Activated T-cell treated with anti-CD3 and anti-CD28 coated beads, Interleukin-2, amount 50 U/mL, for 1 hour (primary cell): ENCODE results near the gene TJP3.
A peak's percentile ranks its signal among the peaks of the same experiment; 100 is the strongest.

Source experiments
- DNase-seq: peaks from one replicate; pipeline ENCODE4 v3.0.0-alpha.2; 2020

TJP3 gene

DNA sequence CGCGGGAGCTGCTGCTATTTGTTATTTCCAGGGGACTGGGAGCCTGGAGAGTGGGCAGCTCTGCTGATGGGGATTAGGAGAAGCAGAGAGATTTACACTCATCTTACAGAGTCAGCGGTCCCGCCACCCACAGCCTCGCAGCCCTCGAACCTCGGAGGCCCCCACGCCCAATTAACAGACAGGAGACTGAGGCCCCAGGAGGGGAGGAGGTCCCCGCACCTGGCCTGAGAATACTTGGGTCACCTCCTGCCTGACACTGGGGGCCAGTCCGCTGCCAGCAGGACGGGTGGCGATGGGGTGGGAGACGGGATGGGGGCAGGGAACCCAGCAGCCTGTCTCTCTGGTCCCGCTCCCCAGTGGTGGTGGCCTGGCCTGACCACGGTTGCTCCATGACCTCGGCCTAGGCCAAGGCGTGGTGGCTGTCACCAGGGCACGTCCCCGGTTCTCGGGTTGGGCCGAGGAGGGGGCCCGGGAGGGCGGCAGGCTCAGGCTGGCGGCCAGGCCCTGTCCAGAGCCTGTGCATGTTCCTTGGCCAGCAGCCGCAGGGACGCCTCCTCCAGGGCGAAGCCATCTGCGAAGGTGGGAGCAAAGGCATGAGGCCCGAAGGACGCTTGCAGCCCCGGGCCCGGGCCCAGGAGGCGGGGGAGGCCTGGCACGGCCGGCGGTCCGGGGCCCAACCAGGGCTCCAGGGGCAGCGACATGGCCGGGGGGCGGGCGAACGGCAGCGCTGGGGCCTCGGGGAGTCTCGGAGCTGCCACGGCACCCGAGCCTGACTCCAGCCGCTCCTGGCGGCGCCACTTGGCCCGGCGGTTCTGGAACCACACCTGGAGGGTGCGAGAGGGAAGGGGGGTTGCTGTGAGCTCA lies 62.2 kb downstream of the TJP3 start:
- no peak for DNase-seq

DNA sequence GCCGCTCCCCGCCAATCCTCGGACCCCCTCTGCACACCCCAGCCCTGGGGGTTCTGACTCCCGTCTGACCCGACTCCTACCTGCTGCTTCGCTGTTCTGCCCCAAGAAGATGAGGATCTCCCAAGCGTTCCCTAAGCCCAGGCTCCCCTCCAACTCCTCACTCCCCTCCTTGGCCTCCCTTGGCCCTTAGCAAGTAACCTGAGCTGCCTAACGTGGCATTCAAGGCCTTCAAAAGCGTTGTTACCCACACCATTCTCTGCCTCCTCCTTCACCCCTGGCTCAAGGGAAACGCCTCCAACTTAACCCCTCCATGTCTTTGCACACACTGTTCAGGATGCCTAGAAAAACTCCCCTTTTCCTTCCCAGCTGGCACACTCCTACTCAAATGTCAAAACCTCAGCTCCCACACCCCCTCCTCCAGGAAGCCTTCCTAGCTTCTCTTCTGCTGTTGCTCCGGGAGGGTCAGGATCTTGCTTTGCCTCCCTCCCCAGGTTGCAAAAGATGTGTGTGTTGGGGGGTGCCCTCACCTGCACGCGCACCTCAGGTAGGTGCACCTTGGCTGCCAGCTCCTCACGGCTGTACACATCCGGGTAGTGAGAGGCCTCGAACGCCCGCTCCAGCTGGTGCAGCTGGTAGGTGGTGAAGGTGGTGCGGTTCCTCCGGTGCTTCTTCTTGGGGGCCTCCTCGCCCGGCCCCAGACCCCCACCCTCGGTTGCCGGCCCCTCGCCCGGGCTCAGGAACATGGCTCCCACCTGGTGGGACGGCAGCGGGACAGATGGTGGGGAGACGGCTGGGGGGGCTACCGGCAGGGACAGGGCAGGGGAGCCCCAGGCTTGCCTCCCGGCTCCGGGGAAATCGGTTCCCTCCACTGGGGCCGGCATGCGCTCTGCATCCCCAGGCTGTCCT lies 63.1 kb downstream of the TJP3 start:
- no peak for DNase-seq

GRCh38 chr19:3771906-3772455 lies 63.8 kb downstream of the TJP3 start, which contains the start of gene RAX2:
RAX2 (minus strand) TSS chr19:3772228; CDS start chr19:3771742, 486 bp downstream.
- DNase-seq: no peak

- no peak for DNase-seq
These were observed 65.8 kb downstream of the TJP3 start for GRCh38 chr19:3773814-3774515.

DNA sequence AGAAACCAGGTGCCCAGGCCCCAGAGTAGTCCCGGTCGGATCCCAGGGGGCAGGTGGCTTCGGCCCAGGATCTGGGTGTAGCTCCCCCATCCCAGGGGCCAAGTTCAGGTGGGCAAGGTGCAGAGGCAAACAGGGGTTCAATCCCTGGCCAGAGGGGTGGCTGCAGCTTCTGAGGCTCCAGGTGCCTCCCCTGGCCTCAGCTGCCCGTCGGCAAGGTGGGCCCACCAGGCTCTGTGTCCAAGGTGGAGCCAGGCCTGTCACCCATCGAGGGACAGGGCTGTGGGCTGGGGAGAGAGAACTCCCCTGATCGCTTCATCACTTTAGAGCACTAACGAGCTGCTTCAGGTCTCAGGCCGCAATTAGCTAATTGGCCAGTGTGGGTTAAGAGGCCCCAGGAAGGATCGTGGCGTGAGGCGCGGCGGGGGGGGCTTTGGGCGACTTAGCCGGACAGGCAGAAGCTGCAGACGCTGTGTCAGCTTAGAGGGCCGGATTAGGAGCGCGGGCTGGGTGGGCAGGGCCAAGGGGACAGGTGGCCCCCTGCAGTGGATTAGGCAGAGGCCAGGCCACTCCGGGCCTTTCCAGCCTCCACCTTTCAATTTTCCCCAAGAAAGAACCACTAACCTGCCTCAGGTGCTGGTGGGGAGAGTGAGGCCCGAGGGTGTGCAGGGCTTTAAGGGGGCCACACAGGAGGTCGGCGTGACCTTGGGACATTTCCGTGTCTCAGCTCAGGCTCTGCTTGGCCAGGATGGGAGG lies 66.6 kb downstream of the TJP3 start:
- no peak for DNase-seq

DNA sequence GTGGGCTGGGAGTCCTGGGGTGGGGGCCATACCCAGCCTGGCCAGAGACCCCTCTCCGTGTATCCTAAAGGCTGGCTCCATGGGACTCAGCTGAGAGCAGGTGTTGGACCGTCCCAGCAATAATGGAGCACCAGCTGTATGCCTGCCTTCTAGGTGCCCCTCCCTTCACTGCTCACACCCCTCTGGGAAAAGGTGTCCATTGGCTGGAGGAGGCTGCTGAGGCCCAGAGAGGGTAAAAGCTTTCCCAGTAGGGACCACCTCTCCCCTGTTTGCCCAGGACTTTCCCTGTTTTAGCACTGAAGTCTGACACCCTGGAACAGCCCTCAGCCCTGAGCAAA lies 67.2 kb downstream of the TJP3 start:
- DNase-seq: no peak

- no peak for DNase-seq
These were observed 67.6 kb downstream of the TJP3 start for GRCh38 chr19:3775831-3776230.

- DNase-seq: no peak
These were observed 68.4 kb downstream of the TJP3 start for GRCh38 chr19:3776479-3777040.

- no peak for DNase-seq
These were observed 70.1 kb downstream of the TJP3 start for GRCh38 chr19:3778104-3778867.

- DNase-seq: no peak
These were observed 70.9 kb downstream of the TJP3 start for GRCh38 chr19:3778899-3779723.

DNA sequence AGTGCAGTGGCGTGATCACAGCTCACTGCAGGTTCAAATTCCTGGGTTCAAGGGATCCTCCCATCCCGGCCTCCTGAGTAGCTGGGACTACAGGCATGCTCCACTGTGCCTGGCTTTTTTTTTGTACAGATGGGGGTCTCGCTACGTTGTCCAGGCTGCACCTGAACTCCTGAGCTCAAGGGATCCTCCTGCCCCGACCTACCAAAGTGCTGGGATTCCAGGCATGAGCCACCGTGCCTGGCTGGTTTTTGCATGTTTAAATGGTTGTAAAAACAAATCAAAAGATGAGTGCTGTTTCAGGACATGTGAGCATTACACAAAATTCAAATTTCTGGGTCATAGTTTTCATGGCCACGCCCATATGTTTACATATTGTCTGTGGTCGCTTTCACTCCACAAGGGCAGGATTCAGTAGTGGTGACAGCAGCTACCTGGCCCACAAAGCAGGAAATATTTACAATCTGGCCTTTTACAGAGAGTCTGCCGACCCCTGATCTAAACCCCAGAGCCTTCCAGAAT lies 72.7 kb downstream of the TJP3 start:
- DNase-seq: no peak

- DNase-seq: no peak
These were observed 73.4 kb downstream of the TJP3 start for GRCh38 chr19:3781603-3782002.

DNA sequence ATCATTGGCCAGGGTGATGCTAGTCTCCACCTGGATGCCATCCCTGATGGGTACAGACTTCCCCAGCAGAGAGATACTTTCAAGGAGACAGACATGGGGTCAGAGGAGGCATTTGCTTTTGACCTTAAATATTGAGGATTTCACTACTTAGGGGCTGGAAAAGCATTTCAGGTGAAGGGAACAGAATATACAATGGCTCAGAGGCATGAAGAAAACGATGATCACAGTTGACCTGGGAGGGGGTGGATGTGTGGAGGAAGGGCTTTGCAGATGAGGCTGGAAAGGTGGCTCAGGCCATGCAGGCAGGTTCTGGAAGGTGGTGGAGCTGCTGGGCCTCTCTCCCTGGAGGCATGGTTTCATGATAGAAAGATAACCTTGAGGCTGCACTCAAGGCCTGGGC lies 74.1 kb downstream of the TJP3 start:
- no peak for DNase-seq

GRCh38 chr19:3782903-3783302 lies 74.7 kb downstream of the TJP3 start:
- no peak for DNase-seq

GRCh38 chr19:3783660-3784584 lies 75.7 kb downstream of the TJP3 start:
- peak; percentile 58 for DNase-seq

GRCh38 chr19:3784607-3785450 lies 76.6 kb downstream of the TJP3 start:
- no peak for DNase-seq

DNA sequence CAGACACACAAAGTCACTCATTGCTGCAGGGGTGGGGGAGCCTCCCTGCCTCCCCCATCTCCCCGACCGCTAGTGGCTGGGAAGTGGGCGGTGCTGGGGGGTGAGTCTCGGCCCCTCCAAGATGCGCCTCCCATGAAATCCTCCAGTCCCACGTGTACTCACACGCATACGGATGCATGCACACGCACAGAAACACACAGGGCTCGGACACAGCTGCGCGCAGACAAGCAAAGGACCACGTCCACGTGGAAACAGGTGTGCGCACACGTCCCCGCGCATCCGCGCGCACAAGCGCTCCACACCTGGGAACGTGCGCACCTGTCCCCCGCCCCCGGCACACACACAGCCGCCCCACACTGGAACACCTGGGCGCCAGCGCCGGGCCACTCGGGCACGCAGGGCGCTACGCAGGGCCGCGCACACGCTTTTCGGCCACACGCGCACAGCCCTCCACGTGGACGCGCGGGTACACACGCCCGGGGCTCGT lies 77.3 kb downstream of the TJP3 start:
- DNase-seq: peak; percentile 36
